Measurements from ENCODE around the gene DEPP1.

GRCh38 chr10:44990302-44990655, 11.7 kb upstream of the DEPP1 start:
- TF ChIP-seq SMC3 (IDR thresholded peaks at IDR 0.05), result no peak
- no peak for TF ChIP-seq JUN (IDR thresholded peaks at IDR 0.05)
- TF ChIP-seq CTCF (IDR thresholded peaks at IDR 0.05), result peak; percentile 18; the same call in 2 of the 3 replicates
- no peak for TF ChIP-seq MAX (IDR thresholded peaks at IDR 0.05)
- TF ChIP-seq NPAS2 (CRISPR knock-in tag; IDR thresholded peaks at IDR 0.05; ENCODE audit: borderline replicate concordance), result no peak
- no peak for TF ChIP-seq USF2 (IDR thresholded peaks at IDR 0.05)
- no peak for TF ChIP-seq POLR2AphosphoS2 (conservative IDR thresholded peaks at IDR 0.05; ENCODE audit: low read length)
- no peak for TF ChIP-seq REST (IDR thresholded peaks at IDR 0.05)
- TF ChIP-seq POLR2A (IDR thresholded peaks at IDR 0.05; ENCODE audit: low read length), result no peak
- no peak for TF ChIP-seq PBX3 (IDR thresholded peaks at IDR 0.05)
